Neuronal stem cell (in vitro differentiated cells): Measurements from ENCODE around the gene KRTAP2-4.

Source experiments
- DNase-seq: peaks from one replicate; pipeline ENCODE4 v3.0.0-alpha.2; 2013; ENCODE audit warnings: low spot score
- H2AFZ ChIP-seq: one replicate; pipeline ENCODE4 v1.6.1; 2013; ENCODE audit warnings: mild to moderate bottlenecking, low read length, inconsistent platforms
- H2AK5ac ChIP-seq: 2 replicates; pipeline ENCODE4 v1.6.1; 2013; ENCODE audit warnings: low read depth, mild to moderate bottlenecking, inconsistent platforms, low read length, moderate library complexity, mixed read lengths
- H2BK120ac ChIP-seq: 2 replicates; pipeline ENCODE4 v1.6.1; 2013; ENCODE audit warnings: low read depth, mild to moderate bottlenecking, inconsistent platforms, low read length, moderate library complexity, mixed read lengths
- H2BK12ac ChIP-seq: one replicate; pipeline ENCODE4 v1.6.1; 2013; ENCODE audit warnings: low read length, inconsistent platforms
- H2BK15ac ChIP-seq: 2 replicates; pipeline ENCODE4 v1.6.1; 2013; ENCODE audit warnings: mild to moderate bottlenecking, low read length, inconsistent platforms, mixed read lengths
- H2BK5ac ChIP-seq: one replicate; pipeline ENCODE4 v1.6.1; 2013; ENCODE audit warnings: inconsistent platforms, mild to moderate bottlenecking, low read length, moderate library complexity
- H3K14ac ChIP-seq: one replicate; pipeline ENCODE4 v1.6.1; 2013; ENCODE audit warnings: low read length, inconsistent platforms
- H3K18ac ChIP-seq: 2 replicates; pipeline ENCODE4 v1.6.1; 2013; ENCODE audit warnings: low read length, inconsistent platforms
- H3K23ac ChIP-seq: 2 replicates; pipeline ENCODE4 v1.6.1; 2013; ENCODE audit warnings: low read depth, mild to moderate bottlenecking, mixed read lengths, low read length, inconsistent platforms; ENCODE audit not compliant: poor library complexity
- H3K27ac ChIP-seq: replicated peaks from 3 replicates; pipeline ENCODE4 v1.5.1; 2013; ENCODE audit warnings: low read length, inconsistent platforms
- H3K27me3 ChIP-seq, 3 experiments: 2 replicates each; pipeline ENCODE4 v1.6.1; 2013; ENCODE audit warnings: low read length in 3 of 3, mild to moderate bottlenecking in 2 of 3, inconsistent platforms in 1 of 3, low read depth in 1 of 3, mixed read lengths in 1 of 3, moderate library complexity in 1 of 3; ENCODE audit not compliant: control insufficient read depth in 3 of 3, insufficient read depth in 3 of 3
- H3K36me3 ChIP-seq, 2 donors: replicated peaks in 1 of 2; 2 replicates each; pipeline ENCODE4 v1.6.1; 2013; ENCODE audit warnings: low read length in 2 of 2; ENCODE audit not compliant: control insufficient read depth in 2 of 2, insufficient read depth in 2 of 2
- H3K4ac ChIP-seq: 2 replicates; pipeline ENCODE4 v1.6.1; 2013; ENCODE audit warnings: inconsistent platforms, mild to moderate bottlenecking, low read length, moderate library complexity
- H3K4me1 ChIP-seq, 2 donors: 1 replicate in 1 of 2; 2 replicates in 1 of 2; pipeline ENCODE4 v1.6.1; 2013; ENCODE audit warnings: low read length in 2 of 2, low read depth in 1 of 2; ENCODE audit not compliant: control insufficient read depth in 2 of 2, insufficient read depth in 1 of 2
- H3K4me2 ChIP-seq: one replicate; pipeline ENCODE4 v1.6.1; 2013; ENCODE audit warnings: mild to moderate bottlenecking, low read length, inconsistent platforms; ENCODE audit not compliant: insufficient read depth, poor library complexity, severe bottlenecking
- H3K4me3 ChIP-seq, 2 donors: 2 replicates each; pipeline ENCODE4 v1.5.1; 2013; ENCODE audit warnings: low read length in 2 of 2, mild to moderate bottlenecking in 2 of 2, inconsistent platforms in 1 of 2, moderate library complexity in 1 of 2
- H3K79me1 ChIP-seq: one replicate; pipeline ENCODE4 v1.6.1; 2013; ENCODE audit warnings: low read depth, mild to moderate bottlenecking, inconsistent platforms, low read length, moderate library complexity
- H3K9ac ChIP-seq: one replicate; pipeline ENCODE4 v1.6.1; 2013; ENCODE audit warnings: mild to moderate bottlenecking, low read depth, low read length, inconsistent platforms; ENCODE audit not compliant: poor library complexity
- H3K9me3 ChIP-seq, 2 donors: replicated peaks in 1 of 2; 2 replicates each; pipeline versions ENCODE3 to v1.6.1; 2013; ENCODE audit warnings: low read length in 2 of 2, mild to moderate bottlenecking in 2 of 2, inconsistent platforms in 1 of 2, low read depth in 1 of 2, mixed read lengths in 1 of 2, moderate library complexity in 1 of 2; ENCODE audit not compliant: control insufficient read depth in 2 of 2, insufficient read depth in 1 of 2
- H4K8ac ChIP-seq: one replicate; pipeline ENCODE4 v1.6.1; 2013; ENCODE audit warnings: low read depth, mild to moderate bottlenecking, inconsistent platforms, low read length, moderate library complexity
- H4K91ac ChIP-seq: one replicate; pipeline ENCODE4 v1.6.1; 2013; ENCODE audit warnings: low read length, low read depth, mild to moderate bottlenecking, inconsistent platforms; ENCODE audit not compliant: poor library complexity
- WGBS, 2 donors: extraction: QIAGEN DNeasy Blood & Tissue Kit; methylation state at CpG; one replicate each; pipeline ENCODE4 v1.1.7; 2013; ENCODE audit warnings: missing lambda C conversion rate in 2 of 2, mixed read lengths in 1 of 2; ENCODE audit not compliant: insufficient read length in 2 of 2, insufficient replicate concordance in 1 of 2; ENCODE audit errors: extremely low coverage in 2 of 2; 5-methylcytosine and 5-hydroxymethylcytosine counted together

Gene KRTAP2-4

DNA sequence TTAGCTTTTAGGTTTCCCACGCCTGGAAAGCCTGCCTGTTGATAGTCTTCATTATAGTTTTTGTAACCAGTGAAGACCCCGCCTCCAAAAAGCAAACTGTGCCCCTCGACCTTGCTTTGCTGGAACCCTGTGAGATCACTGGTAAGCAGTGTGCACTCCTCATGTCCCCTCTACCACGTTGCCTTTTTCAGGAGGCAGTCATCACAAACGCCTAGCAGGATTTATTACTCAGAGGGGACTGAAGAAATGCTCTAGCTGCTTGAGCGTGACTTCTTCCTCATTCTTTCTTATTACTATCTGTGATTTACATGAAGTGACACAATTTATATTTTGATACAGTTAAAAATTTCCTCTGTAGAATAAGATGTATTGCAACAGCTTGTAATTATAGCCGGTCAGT lies 50.2 kb downstream of the KRTAP2-4 start:
- H2AFZ ChIP-seq, result no peak overlapping the region
- no peak overlapping the region for H3K23ac ChIP-seq
- H3K18ac ChIP-seq, result no peak overlapping the region
- H2BK12ac ChIP-seq, result no peak overlapping the region
- no CpG with 5 or more reads among the region's 7 CpGs for WGBS, 2 donors
- no peaks in the 10 kb centered on the region for H3K36me3 ChIP-seq
- no peak overlapping the region for H2AK5ac ChIP-seq
- H3K9me3 ChIP-seq, result no peaks in the 10 kb centered on the region
- H4K91ac ChIP-seq, result no peak overlapping the region
- H3K14ac ChIP-seq, result no peak overlapping the region
- H3K9ac ChIP-seq, result no peak overlapping the region
- H3K4me1 ChIP-seq, result no peaks in the 10 kb centered on the region
- no peak for DNase-seq
- H4K8ac ChIP-seq, result no peak overlapping the region
- no peak overlapping the region for H3K4me3 ChIP-seq
- no peak overlapping the region for H3K27ac ChIP-seq
- H2BK5ac ChIP-seq, result no peak overlapping the region
- no peak overlapping the region for H2BK120ac ChIP-seq
- no peak overlapping the region for H3K4me2 ChIP-seq
- no peaks in the 10 kb centered on the region for H3K27me3 ChIP-seq
- H3K79me1 ChIP-seq, result no peaks in the 10 kb centered on the region
- H2BK15ac ChIP-seq, result no peak overlapping the region
- H3K4ac ChIP-seq, result no peak overlapping the region
